ENCODE data around the gene SDCCAG8. TPM values are rescaled to one million over a fixed set of nuclear protein-coding genes. Genes with fewer than 3 reads are reported as not detected.

Gene SDCCAG8
- total RNA-seq, 1 donor from 2014 or later: 92.7 TPM

- intact Hi-C loops (cut with DNase I): no loop called here
- ATAC-seq (no peak), DNase-seq (no peak)
- H3K27me3 ChIP-seq (ENCODE audit: low read depth): no peaks in the 10 kb centered on the region
- no peaks in the 10 kb centered on the region for H3K9me3 ChIP-seq
- no peak overlapping the region for H3K27ac ChIP-seq
- TF ChIP-seq, protein P1, sequence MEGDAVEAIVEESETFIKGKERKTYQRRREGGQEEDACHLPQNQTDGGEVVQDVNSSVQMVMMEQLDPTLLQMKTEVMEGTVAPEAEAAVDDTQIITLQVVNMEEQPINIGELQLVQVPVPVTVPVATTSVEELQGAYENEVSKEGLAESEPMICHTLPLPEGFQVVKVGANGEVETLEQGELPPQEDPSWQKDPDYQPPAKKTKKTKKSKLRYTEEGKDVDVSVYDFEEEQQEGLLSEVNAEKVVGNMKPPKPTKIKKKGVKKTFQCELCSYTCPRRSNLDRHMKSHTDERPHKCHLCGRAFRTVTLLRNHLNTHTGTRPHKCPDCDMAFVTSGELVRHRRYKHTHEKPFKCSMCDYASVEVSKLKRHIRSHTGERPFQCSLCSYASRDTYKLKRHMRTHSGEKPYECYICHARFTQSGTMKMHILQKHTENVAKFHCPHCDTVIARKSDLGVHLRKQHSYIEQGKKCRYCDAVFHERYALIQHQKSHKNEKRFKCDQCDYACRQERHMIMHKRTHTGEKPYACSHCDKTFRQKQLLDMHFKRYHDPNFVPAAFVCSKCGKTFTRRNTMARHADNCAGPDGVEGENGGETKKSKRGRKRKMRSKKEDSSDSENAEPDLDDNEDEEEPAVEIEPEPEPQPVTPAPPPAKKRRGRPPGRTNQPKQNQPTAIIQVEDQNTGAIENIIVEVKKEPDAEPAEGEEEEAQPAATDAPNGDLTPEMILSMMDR (IDR thresholded peaks at IDR 0.05): no peak
- H3K4me3 ChIP-seq: no peak overlapping the region
- peaks cover 42% of the 10 kb centered on the region for H3K36me3 ChIP-seq
- H3K4me1 ChIP-seq: no peaks in the 10 kb centered on the region
Observed at GRCh38 chr1:243505986-243506689, 250.3 kb downstream of the SDCCAG8 start.

DNA sequence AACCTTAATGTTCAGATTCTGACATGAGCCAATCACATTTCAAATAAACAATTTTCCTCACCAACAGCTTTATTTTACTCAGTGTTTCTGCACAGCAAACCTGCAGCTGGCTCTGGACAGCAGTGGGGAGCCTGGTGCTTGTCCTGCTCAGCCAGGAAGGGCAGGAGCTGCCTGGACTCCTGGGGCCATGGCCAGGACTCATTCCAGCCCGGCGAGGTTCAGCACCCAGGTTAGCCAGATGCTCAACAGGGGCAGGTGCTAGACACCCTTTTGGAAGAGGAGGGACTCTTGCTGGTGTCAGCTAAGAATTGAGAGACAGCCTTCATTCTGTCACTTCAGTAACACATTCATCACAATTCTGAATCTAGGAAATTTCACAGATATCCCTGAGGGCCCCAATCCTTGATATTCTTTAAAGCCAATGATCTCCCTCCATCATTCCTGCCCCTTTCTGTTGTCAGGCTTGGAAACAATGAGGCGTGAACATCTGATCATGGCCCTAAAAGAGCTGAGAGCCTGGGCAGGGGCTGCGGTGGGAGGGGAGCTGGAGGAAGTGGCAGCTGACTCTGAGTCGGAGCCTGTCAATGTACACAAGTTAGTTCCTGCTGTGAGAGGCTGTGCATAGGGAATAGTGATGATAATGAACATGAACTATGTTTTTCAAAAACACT, 251.3 kb downstream of the SDCCAG8 start:
- TF ChIP-seq, protein P1 (IDR thresholded peaks at IDR 0.05): no peak
- H3K36me3 ChIP-seq: peaks cover 46% of the 10 kb centered on the region
- H3K4me1 ChIP-seq: no peaks in the 10 kb centered on the region
- no peaks in the 10 kb centered on the region for H3K27me3 ChIP-seq (ENCODE audit: low read depth)
- ATAC-seq (no peak), DNase-seq (no peak)
- no peak overlapping the region for H3K4me3 ChIP-seq
- no peaks in the 10 kb centered on the region for H3K9me3 ChIP-seq
- H3K27ac ChIP-seq: no peak overlapping the region
- intact Hi-C loops (cut with DNase I): no loop called here

DNA sequence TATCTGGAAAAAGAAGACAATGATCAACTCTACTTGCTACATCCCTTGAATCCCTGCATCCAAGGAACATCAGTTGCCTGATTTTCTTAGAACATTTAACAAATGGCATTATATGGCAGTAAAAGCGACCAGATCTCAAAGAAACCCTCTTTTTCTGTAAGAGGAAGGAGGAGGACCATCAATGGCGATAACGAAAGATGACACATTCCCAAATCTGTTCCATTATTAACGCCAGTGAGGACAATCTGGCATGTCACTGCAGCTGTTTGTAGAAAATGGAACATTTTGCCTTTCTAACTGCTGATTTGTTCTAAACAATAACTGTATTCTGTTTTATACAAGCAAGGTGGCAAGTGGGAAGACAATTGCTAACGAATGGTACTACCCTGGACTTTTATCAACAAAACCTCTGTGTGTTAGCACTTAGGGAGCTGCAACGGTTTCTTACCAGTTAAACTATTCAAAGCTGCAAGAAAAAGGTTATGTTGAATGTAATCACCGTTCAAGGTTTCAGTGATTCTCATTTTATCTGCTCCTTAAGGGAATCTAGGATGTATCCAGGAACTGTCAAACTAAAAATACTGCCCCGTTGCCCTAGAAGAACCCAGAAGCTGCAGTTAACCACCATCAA, 251.9 kb downstream of the SDCCAG8 start:
- Histone ChIP-seq H3K36me3 (peaks cover 39% of the 10 kb centered on the region), H3K4me3 (no peak overlapping the region), H3K4me1 (no peaks in the 10 kb centered on the region), H3K27ac (no peak overlapping the region), H3K9me3 (no peaks in the 10 kb centered on the region), H3K27me3 (ENCODE audit: low read depth) (no peaks in the 10 kb centered on the region)
- ATAC-seq (no peak), DNase-seq (no peak)
- intact Hi-C loops (cut with DNase I): no loop called here
- TF ChIP-seq, protein P1 (IDR thresholded peaks at IDR 0.05): no peak

DNA sequence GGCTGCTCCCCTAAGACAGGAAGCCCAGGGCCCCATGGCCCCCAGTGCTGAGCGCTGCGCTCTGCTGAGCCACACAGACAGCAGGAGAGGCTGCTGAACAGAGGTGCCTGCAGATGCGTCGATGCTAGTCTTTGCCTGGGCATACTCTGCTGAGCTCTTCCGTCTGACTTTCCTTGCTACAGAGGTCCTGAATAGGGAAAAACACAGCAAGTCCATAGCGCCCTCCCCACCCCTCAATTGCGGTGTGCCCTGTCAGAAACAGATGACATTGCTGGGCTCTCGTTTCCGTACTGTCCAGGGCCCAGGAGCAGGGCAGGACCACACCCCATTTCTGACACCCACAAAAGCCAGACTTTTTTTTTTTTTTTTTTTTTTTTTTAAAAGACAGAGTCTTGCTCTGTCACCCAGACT, 252.5 kb downstream of the SDCCAG8 start:
- H3K4me1 ChIP-seq: no peaks in the 10 kb centered on the region
- H3K36me3 ChIP-seq: peaks cover 34% of the 10 kb centered on the region
- H3K4me3 ChIP-seq: no peak overlapping the region
- intact Hi-C loops (cut with DNase I): no loop called here
- H3K9me3 ChIP-seq: no peaks in the 10 kb centered on the region
- TF ChIP-seq, protein P1 (IDR thresholded peaks at IDR 0.05): no peak
- H3K27me3 ChIP-seq (ENCODE audit: low read depth): no peaks in the 10 kb centered on the region
- ATAC-seq (peak; percentile 54 to 62), DNase-seq (no peak)
- no peak overlapping the region for H3K27ac ChIP-seq

DNA sequence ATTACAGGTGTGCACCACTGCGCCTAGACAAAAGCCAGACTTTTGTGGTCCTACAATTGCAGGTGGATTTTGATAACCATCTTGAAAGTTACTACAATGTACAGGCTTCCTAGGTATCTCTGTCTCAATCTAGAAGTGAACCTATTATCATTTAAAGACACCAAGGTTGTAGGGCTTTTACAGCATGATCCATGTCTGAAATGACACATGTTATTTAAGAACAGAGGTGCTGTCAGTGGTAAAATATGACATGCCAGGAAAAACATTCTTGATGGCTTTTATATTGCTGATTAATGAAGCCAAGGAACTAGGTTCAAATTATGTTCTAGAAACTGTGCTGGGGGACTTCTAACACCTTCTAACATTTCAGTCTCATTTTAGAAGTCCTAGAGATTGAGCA, 253.1 kb downstream of the SDCCAG8 start:
- no peak for DNase-seq

More for the DNA sequence above, 253.1 kb downstream of the SDCCAG8 start:
- Histone ChIP-seq H3K27ac (no peak overlapping the region), H3K36me3 (peaks cover 28% of the 10 kb centered on the region), H3K4me3 (no peak overlapping the region), H3K4me1 (no peaks in the 10 kb centered on the region), H3K27me3 (ENCODE audit: low read depth) (no peaks in the 10 kb centered on the region), H3K9me3 (no peaks in the 10 kb centered on the region)
- intact Hi-C loops (cut with DNase I): no loop called here
- TF ChIP-seq, protein P1 (IDR thresholded peaks at IDR 0.05): no peak
- ATAC-seq: no peak
